SK-N-MC (cell line): ENCODE results near the gene PTPN4.

Source experiments
- DNase-seq: peaks from one replicate; pipeline ENCODE4 v3.0.0-alpha.2; 2011; ENCODE audit warnings: low read depth, low spot score
- H3K27ac ChIP-seq: fragments of 200-600 bp; sonication (generic); 2 replicates; pipeline ENCODE4 v1.5.1; 2016; ENCODE audit warnings: mixed run types
- H3K36me3 ChIP-seq: fragments of 200-600 bp; sonication (generic); 2 replicates; pipeline ENCODE4 v1.6.1; 2017; ENCODE audit warnings: antibody characterized with exemption, low read length, mixed read lengths; ENCODE audit not compliant: insufficient read depth
- H3K4me3 ChIP-seq: fragments of 200-600 bp; sonication (generic); 2 replicates; pipeline ENCODE4 v1.5.1; 2016
- H3K9ac ChIP-seq: fragments of 200-600 bp; sonication (generic); 2 replicates; pipeline ENCODE4 v1.8.0; 2017; ENCODE audit warnings: mixed run types, mixed read lengths; ENCODE audit not compliant: insufficient read length
- H3K9me3 ChIP-seq: fragments of 200-600 bp; sonication (generic); 2 replicates; pipeline ENCODE4 v1.6.1; 2017; ENCODE audit warnings: low read depth, mild to moderate bottlenecking, antibody characterized with exemption, low read length, moderate library complexity, mixed read lengths
- EZH2 ChIP-seq: fragments of 200-600 bp; sonication (generic); IDR thresholded peaks from one replicate; pipeline ENCODE4 v1.6.1; 2017; ENCODE audit warnings: antibody characterized with exemption
- FOXP2 ChIP-seq: optimal IDR thresholded peaks from 2 replicates; pipeline ENCODE3; 2011; ENCODE audit warnings: mild to moderate bottlenecking, moderate library complexity; ENCODE audit not compliant: insufficient read depth; ENCODE audit errors: extremely low read length, control extremely low read depth
- POLR2AphosphoS5 ChIP-seq: IDR thresholded peaks from 2 replicates; pipeline ENCODE4 v1.6.1; 2012; ENCODE audit warnings: mild to moderate bottlenecking, low read depth, low read length, borderline replicate concordance

PTPN4 gene

GRCh38 chr2:120001471-120001870 lies 241.7 kb downstream of the PTPN4 start:
- no peak for DNase-seq
- no peak overlapping the region for H3K27ac ChIP-seq
- H3K4me3 ChIP-seq = no peak overlapping the region
- H3K9ac ChIP-seq = no peak overlapping the region
- TF ChIP-seq POLR2AphosphoS5 (no peak), FOXP2 (no peak), EZH2 (no peak)
- no peaks in the 10 kb centered on the region for H3K36me3 ChIP-seq
- H3K9me3 ChIP-seq = no peaks in the 10 kb centered on the region

- H3K27ac ChIP-seq = no peak overlapping the region
- H3K4me3 ChIP-seq = no peak overlapping the region
- DNase-seq = no peak
- H3K36me3 ChIP-seq = no peaks in the 10 kb centered on the region
- no peak overlapping the region for H3K9ac ChIP-seq
- TF ChIP-seq FOXP2 (no peak), POLR2AphosphoS5 (no peak), EZH2 (no peak)
- no peaks in the 10 kb centered on the region for H3K9me3 ChIP-seq
Measured at GRCh38 chr2:120004254-120004653, 244.5 kb downstream of the PTPN4 start.

DNA sequence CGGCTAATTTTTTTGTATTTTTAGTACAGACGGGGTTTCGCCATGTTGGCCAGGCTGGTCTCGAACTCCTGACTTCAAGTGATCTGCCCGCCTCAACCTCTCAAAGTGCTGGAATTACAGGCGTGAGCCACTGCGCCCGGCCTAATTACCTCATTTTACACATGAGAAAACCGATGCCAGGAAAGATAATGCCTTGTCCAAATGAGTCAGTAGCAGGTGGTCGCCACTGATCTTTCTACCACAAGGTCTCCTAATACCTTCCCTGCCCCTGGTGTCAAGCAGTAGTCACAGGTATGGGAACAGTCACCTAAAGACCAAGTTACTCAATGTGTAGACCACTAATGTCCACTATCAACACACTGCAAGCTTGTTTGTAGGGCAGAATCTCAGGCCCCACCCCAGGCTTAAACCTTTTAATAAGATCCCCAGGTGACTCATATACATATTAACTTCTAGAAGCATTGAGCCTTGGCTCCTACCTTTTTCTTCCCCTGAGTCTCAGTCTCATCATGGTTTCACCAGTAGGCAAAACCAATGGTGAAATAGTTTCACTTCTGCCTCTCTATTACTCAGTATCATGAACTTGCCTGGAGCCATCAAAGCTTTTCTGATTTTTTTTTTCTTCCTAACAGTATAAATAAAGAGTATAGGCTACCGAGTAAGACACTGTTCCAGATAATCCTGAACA lies 246.3 kb downstream of the PTPN4 start:
- Histone ChIP-seq H3K9me3 (no peaks in the 10 kb centered on the region), H3K4me3 (no peak overlapping the region), H3K9ac (no peak overlapping the region), H3K27ac (no peak overlapping the region), H3K36me3 (no peaks in the 10 kb centered on the region)
- no peak for DNase-seq
- no peak for TF ChIP-seq POLR2AphosphoS5
- TF ChIP-seq FOXP2 = no peak
- no peak for TF ChIP-seq EZH2

GRCh38 chr2:120007851-120008250 lies 248.1 kb downstream of the PTPN4 start:
- Histone ChIP-seq H3K4me3 (no peak overlapping the region), H3K9ac (no peak overlapping the region), H3K36me3 (no peaks in the 10 kb centered on the region), H3K27ac (no peak overlapping the region), H3K9me3 (no peaks in the 10 kb centered on the region)
- DNase-seq = no peak
- TF ChIP-seq EZH2 (no peak), FOXP2 (no peak), POLR2AphosphoS5 (no peak)

DNA sequence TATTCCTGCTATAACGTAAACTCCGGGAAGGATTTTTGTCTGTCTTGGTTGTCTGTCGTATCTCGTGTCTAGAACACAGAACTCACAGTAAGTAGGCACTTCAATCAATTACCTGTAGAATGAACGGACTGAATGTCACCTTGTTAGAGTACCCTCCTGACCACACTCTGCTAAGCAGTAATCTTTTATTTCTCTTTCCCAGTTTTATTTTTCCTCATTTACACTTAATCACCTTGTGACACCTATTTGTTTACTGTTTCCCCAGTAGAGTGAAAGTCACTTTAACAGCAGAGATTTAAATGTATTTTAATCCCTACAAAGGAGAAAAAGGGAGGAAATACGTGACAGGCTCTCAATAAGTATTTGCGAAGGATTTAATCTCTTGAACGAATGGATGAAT lies 252.6 kb downstream of the PTPN4 start:
- Histone ChIP-seq H3K4me3 (peak overlapping the region; percentile 98), H3K9me3 (no peaks in the 10 kb centered on the region), H3K27ac (no peak overlapping the region), H3K9ac (peak overlapping the region; percentile 74), H3K36me3 (no peaks in the 10 kb centered on the region)
- TF ChIP-seq FOXP2 (no peak), EZH2 (no peak), POLR2AphosphoS5 (no peak)
- no peak for DNase-seq

DNA sequence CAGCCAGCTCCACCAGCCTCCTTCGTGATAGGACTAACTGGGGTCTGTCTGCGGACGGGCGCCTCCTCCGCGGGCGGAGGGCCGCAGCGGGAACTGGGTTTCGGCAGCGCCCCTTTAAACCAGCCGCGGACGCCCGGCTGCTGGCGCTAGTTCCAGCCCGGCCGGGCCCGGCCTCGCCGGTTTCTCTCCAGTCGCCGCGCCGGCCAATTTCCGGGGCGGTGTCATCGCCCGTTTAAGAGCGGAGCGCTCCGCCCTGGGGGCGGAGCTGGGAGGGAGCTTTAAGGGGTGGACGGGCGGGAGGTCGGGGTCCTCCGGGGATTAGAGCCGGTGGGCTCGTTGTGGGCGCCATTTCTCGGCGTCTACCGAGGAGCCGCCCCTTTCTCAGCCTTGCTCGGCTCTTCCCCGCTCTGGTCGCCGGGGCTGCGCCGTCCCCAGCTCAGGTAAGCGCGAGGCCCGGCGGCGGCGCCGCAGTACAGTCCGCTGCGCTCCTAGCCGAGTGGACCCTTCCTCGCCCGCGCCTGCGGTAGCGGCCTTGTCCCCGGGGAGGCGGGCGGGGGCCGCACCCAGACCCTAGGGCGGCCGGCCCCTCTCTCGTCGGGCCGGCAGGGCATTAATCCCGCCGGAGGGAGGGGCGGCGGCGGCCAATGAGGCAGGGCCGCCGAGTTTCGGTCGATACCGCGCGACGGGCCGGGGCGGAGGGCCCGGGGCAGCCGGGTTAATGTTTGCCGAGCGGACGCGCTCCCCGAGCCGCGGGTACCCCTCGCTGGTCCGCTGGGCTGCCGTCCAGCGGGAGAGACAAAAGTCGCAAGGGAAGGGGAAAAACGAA lies 253.3 kb downstream of the PTPN4 start, which contains the start of gene EPB41L5:
Gene EPB41L5 (plus strand): TSS at position 307 of the 826 bp plus-strand sequence. CDS start 6,008 bp downstream, outside the sequence.
- TF ChIP-seq POLR2AphosphoS5 (peak; percentile 83), FOXP2 (no peak)
- Histone ChIP-seq H3K4me3 (peak within 1 kb of the TSS; percentile 98), H3K27ac (no peak within 1 kb of the TSS)

DNA sequence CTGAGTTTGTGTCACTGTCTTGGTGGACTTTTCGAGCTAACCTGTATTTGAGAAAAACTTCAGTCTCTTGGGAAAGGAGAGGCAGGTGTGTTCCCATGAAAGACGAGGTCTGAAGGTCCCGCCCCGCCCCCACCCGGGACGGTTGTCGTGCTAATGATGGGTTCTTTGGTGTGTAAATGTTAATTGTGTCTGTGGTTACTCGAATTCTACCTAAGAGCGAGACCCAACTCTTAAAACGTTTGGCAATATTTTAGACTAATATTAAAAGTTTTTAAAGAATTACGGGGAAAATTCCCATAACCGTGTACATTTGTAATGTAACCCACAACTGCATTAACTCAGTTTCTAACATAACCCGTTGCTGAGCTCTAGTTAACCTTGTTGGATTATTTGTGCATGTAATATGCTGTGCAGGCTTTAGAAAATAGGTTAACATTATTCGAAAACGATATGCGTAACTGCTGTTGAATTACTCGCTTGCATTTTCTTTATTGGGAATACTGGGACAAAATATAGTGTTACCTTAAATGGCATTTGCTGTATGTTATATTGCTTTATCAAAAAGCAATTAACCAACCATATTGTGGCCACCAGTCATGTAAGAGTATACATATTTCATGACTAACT lies 254.0 kb downstream of the PTPN4 start:
- H3K4me3 ChIP-seq = peak overlapping the region; percentile 98
- no peaks in the 10 kb centered on the region for H3K9me3 ChIP-seq
- H3K36me3 ChIP-seq = no peaks in the 10 kb centered on the region
- peak overlapping the region; percentile 84 for H3K9ac ChIP-seq
- no peak for TF ChIP-seq POLR2AphosphoS5
- TF ChIP-seq EZH2 = no peak
- DNase-seq = no peak
- no peak overlapping the region for H3K27ac ChIP-seq

More for the DNA sequence above, 253.3 kb downstream of the PTPN4 start, which contains the start of gene EPB41L5:
- DNase-seq = no peak
- H3K9me3 ChIP-seq = no peaks in the 10 kb centered on the region
- peak within 1 kb of the TSS; percentile 84 for H3K9ac ChIP-seq
- H3K36me3 ChIP-seq = no peaks in the 10 kb centered on the region

DNA sequence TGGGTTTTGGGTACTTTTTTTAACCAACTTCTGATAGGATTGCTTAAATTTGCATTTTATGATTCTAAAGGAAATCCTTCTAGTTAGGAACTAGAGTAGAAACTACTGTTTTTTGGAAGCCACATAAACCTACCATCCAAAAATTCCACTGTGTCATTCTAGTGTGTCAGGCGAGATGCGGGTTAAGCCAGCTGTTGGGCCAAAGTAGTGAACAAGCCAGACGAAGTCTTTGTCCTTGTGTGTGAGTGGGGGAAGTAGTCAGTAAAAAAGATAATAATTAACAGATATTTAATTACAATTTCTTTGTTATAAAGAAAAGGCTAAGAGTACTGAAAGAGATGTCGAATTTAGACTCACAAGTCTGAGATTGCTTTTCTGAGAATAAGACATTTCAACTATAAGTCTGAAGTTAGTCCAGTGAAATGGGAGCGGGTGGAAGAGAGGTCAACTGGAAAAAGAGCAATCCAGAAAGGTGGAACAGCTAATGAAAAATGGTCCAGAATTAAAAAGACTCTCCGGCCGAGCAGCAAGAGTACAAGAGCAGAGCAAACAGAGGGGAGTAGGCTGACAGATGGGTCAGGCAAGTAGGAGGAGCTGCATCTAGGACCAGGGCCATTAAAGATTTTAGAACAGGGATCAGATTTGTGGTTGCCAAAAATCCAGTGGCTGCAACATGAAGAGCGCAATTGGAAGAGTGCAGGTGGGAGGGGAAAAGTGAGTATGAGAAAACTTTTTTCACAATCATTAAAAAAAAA lies 254.7 kb downstream of the PTPN4 start:
- Histone ChIP-seq H3K27ac (no peak overlapping the region), H3K4me3 (peak overlapping the region; percentile 98)

More for the DNA sequence above, 254.7 kb downstream of the PTPN4 start:
- TF ChIP-seq EZH2 (no peak), FOXP2 (no peak), POLR2AphosphoS5 (no peak)
- Histone ChIP-seq H3K9ac (no peak overlapping the region), H3K9me3 (no peaks in the 10 kb centered on the region), H3K36me3 (no peaks in the 10 kb centered on the region)
- no peak for DNase-seq
